H9 (cell line): ENCODE results near the gene OR52E8. TPM values are rescaled to one million over a fixed set of nuclear protein-coding genes. Genes with fewer than 3 reads are reported as not detected.

Source experiments
- DNase-seq: peaks from one replicate; pipeline ENCODE4 v3.0.0-alpha.2; 2017
- H2AFZ ChIP-seq: one replicate; pipeline ENCODE4 v1.6.1; 2013; ENCODE audit warnings: mild to moderate bottlenecking, low read length, control low read depth, moderate library complexity
- H2AK5ac ChIP-seq: 2 replicates; pipeline ENCODE4 v1.6.1; 2013; ENCODE audit warnings: low read length, control low read depth, mixed read lengths; ENCODE audit not compliant: insufficient read length
- H2BK120ac ChIP-seq: one replicate; pipeline ENCODE4 v1.6.1; 2013; ENCODE audit warnings: low read depth, mild to moderate bottlenecking, low read length, control low read depth, inconsistent platforms; ENCODE audit not compliant: poor library complexity, severe bottlenecking
- H2BK12ac ChIP-seq: 2 replicates; pipeline ENCODE4 v1.6.1; 2013; ENCODE audit warnings: low read length, control low read depth, mixed read lengths, low read depth; ENCODE audit not compliant: insufficient read length
- H2BK15ac ChIP-seq: 2 replicates; pipeline ENCODE4 v1.6.1; 2013; ENCODE audit warnings: low read depth, low read length, control low read depth
- H2BK20ac ChIP-seq: one replicate; pipeline ENCODE4 v1.6.1; 2013; ENCODE audit warnings: low read depth, mild to moderate bottlenecking, low read length, control low read depth, inconsistent platforms; ENCODE audit not compliant: poor library complexity, severe bottlenecking
- H2BK5ac ChIP-seq: 2 replicates; pipeline ENCODE4 v1.6.1; 2013; ENCODE audit warnings: low read length, control low read depth, mixed read lengths; ENCODE audit not compliant: insufficient read length
- H3K14ac ChIP-seq: 2 replicates; pipeline ENCODE4 v1.6.1; 2013; ENCODE audit warnings: low read length, control low read depth; ENCODE audit not compliant: insufficient read depth
- H3K18ac ChIP-seq: 2 replicates; pipeline ENCODE4 v1.6.1; 2013; ENCODE audit warnings: low read depth, mild to moderate bottlenecking, mixed read lengths, low read length, control low read depth; ENCODE audit not compliant: insufficient read length
- H3K23ac ChIP-seq: 2 replicates; pipeline ENCODE4 v1.6.1; 2013; ENCODE audit warnings: low read length, control low read depth, mixed read lengths, low read depth; ENCODE audit not compliant: insufficient read length
- H3K23me2 ChIP-seq: 2 replicates; pipeline ENCODE4 v1.6.1; 2013; ENCODE audit warnings: low read depth, mild to moderate bottlenecking, mixed read lengths, low read length, control low read depth; ENCODE audit not compliant: insufficient read length, poor library complexity, severe bottlenecking
- H3K27ac ChIP-seq: 2 replicates; pipeline ENCODE4 v1.5.1; 2013; ENCODE audit warnings: low read length, control low read depth, mixed read lengths, low read depth; ENCODE audit not compliant: insufficient read length
- H3K27me3 ChIP-seq: 2 replicates; pipeline ENCODE4 v1.6.1; 2013; ENCODE audit warnings: low read length, control low read depth, inconsistent platforms; ENCODE audit not compliant: insufficient read depth
- H3K4ac ChIP-seq: 2 replicates; pipeline ENCODE4 v1.6.1; 2013; ENCODE audit warnings: low read depth, mild to moderate bottlenecking, control low read depth, inconsistent platforms, low read length, moderate library complexity
- H3K4me1 ChIP-seq: 2 replicates; pipeline ENCODE4 v1.6.1; 2013; ENCODE audit warnings: low read length, control low read depth, inconsistent platforms; ENCODE audit not compliant: insufficient read depth
- H3K4me2 ChIP-seq: 2 replicates; pipeline ENCODE4 v1.6.1; 2013; ENCODE audit warnings: low read length, control low read depth, mixed read lengths; ENCODE audit not compliant: insufficient read length, insufficient read depth
- H3K56ac ChIP-seq: 2 replicates; pipeline ENCODE4 v1.6.1; 2013; ENCODE audit warnings: low read depth, mild to moderate bottlenecking, mixed read lengths, low read length, control low read depth; ENCODE audit not compliant: insufficient read length
- H3K79me1 ChIP-seq: 2 replicates; pipeline ENCODE4 v1.6.1; 2013; ENCODE audit warnings: low read depth, mild to moderate bottlenecking, moderate library complexity, low read length, control low read depth, inconsistent platforms; ENCODE audit not compliant: insufficient read depth, poor library complexity, severe bottlenecking
- H3K79me2 ChIP-seq: 2 replicates; pipeline ENCODE4 v1.6.1; 2013; ENCODE audit warnings: low read length, control low read depth, inconsistent platforms; ENCODE audit not compliant: insufficient read depth
- H3K9ac ChIP-seq: 2 replicates; pipeline ENCODE4 v1.6.1; 2013; ENCODE audit warnings: low read length, control low read depth, mixed read lengths; ENCODE audit not compliant: insufficient read length; ENCODE audit errors: extremely low read depth
- H3K9me3 ChIP-seq: one replicate; pipeline ENCODE4 v1.6.1; 2013; ENCODE audit warnings: low read depth, low read length, inconsistent platforms; ENCODE audit not compliant: control insufficient read depth
- H3T11ph ChIP-seq: one replicate; pipeline ENCODE4 v1.6.1; 2013; ENCODE audit warnings: mild to moderate bottlenecking, low read length, control low read depth, inconsistent platforms
- H4K20me1 ChIP-seq: one replicate; pipeline ENCODE4 v1.6.1; 2013; ENCODE audit not compliant: control insufficient read depth, insufficient read length, insufficient read depth
- H4K5ac ChIP-seq: 2 replicates; pipeline ENCODE4 v1.6.1; 2013; ENCODE audit warnings: low read depth, mild to moderate bottlenecking, mixed read lengths, low read length, control low read depth; ENCODE audit not compliant: insufficient read length
- H4K8ac ChIP-seq: replicated peaks from 2 replicates; pipeline ENCODE4 v1.6.1; 2013; ENCODE audit warnings: low read length, control low read depth, mixed read lengths, low read depth; ENCODE audit not compliant: insufficient read length
- H4K91ac ChIP-seq: 2 replicates; pipeline ENCODE4 v1.6.1; 2013; ENCODE audit warnings: low read depth, mild to moderate bottlenecking, moderate library complexity, mixed read lengths, low read length, control low read depth; ENCODE audit not compliant: insufficient read length
- H3K27ac Mint-ChIP-seq, 3 experiments: 2 replicates in 2 of 3; 3 replicates in 1 of 3; pipeline ENCODE4 v1.8.0; 2020 to 2021; ENCODE audit warnings: mixed read lengths in 3 of 3, mild to moderate bottlenecking in 1 of 3, moderate library complexity in 1 of 3
- H3K27me3 Mint-ChIP-seq: 2 replicates; pipeline ENCODE4 v1.8.0; 2021; ENCODE audit warnings: low read depth, mild to moderate bottlenecking, moderate library complexity, mixed read lengths
- H3K36me3 Mint-ChIP-seq, 3 experiments: 2 replicates in 2 of 3; 3 replicates in 1 of 3; pipeline ENCODE4 v1.8.0; 2020 to 2021; ENCODE audit warnings: low read depth in 3 of 3, mixed read lengths in 3 of 3; ENCODE audit not compliant: insufficient read depth in 1 of 3
- H3K4me1 Mint-ChIP-seq, 2 experiments: 2 replicates each; pipeline ENCODE4 v1.8.0; 2020; ENCODE audit warnings: mixed read lengths in 2 of 2
- H3K4me3 Mint-ChIP-seq, 2 experiments: 2 replicates in 1 of 2; 3 replicates in 1 of 2; pipeline ENCODE4 v1.8.0; 2020 to 2021; ENCODE audit warnings: mild to moderate bottlenecking in 2 of 2, mixed read lengths in 2 of 2, moderate library complexity in 1 of 2
- H3K9me3 Mint-ChIP-seq, 2 experiments: 2 replicates in 1 of 2; 3 replicates in 1 of 2; pipeline ENCODE4 v1.8.0; 2020; ENCODE audit warnings: mild to moderate bottlenecking in 2 of 2, mixed read lengths in 2 of 2, moderate library complexity in 1 of 2
- WGBS: extraction: QIAGEN DNeasy Blood & Tissue Kit; methylation state at CpG from one replicate; pipeline ENCODE4 v1.1.7; 2013; ENCODE audit warnings: missing lambda C conversion rate, low lambda C conversion rate, mixed read lengths; ENCODE audit not compliant: insufficient read length; ENCODE audit errors: extremely low coverage; 5-methylcytosine and 5-hydroxymethylcytosine counted together
- total RNA-seq: library from RNA; stranded (reverse); gene quantifications from 2 replicates; pipeline ENCODE4 v1.2.1, GENCODE V29; 2021
- TF ChIP-seq, protein P1 (sequence below): fragments of 200-600 bp; sonication (generic); conservative IDR thresholded peaks from 3 replicates; pipeline ENCODE4 v1.8.0; 2021; ENCODE audit warnings: antibody characterized with exemption, mild to moderate bottlenecking

The OR52E8 gene
- total RNA-seq, 1 experiment from 2014 or later: not detected

DNA sequence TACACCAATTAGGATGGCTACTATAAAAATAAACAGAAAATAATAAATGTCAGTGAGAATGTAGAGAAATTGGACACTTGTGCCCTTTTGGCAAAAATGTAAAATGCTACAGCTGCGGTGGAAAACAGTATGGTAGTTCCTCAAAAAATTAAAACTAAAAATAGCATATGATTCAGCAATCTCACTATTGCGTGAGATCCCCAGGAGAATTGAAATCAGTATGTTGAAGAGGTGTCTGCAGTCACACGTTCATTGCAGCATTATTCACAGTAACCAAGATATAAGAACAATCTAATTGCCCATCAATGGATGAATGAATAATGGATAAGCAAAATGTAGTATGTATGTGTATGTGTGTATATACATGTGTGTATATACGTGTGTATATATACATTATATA, 42.0 kb downstream of the OR52E8 start:
- DNase-seq: no peak
- Mint-ChIP-seq H3K4me3 (no peak overlapping the region), H3K9me3 (no peaks in the 10 kb centered on the region), H3K4me1 (peaks cover 6 to 10% of the 10 kb centered on the region in 2 experiments), H3K36me3 (no peaks in the 10 kb centered on the region), H3K27ac (no peak overlapping the region), H3K27me3 (no peaks in the 10 kb centered on the region)
- no peak overlapping the region for H2BK15ac ChIP-seq
- H3K56ac ChIP-seq: no peak overlapping the region
- H4K5ac ChIP-seq: no peak overlapping the region
- no peak overlapping the region for H2AFZ ChIP-seq
- no peak overlapping the region for H2BK5ac ChIP-seq
- no peak overlapping the region for H3T11ph ChIP-seq
- no peak overlapping the region for H3K14ac ChIP-seq
- no peaks in the 10 kb centered on the region for H3K9me3 ChIP-seq
- no peak overlapping the region for H2AK5ac ChIP-seq
- H4K8ac ChIP-seq: no peak overlapping the region
- TF ChIP-seq, protein P1, sequence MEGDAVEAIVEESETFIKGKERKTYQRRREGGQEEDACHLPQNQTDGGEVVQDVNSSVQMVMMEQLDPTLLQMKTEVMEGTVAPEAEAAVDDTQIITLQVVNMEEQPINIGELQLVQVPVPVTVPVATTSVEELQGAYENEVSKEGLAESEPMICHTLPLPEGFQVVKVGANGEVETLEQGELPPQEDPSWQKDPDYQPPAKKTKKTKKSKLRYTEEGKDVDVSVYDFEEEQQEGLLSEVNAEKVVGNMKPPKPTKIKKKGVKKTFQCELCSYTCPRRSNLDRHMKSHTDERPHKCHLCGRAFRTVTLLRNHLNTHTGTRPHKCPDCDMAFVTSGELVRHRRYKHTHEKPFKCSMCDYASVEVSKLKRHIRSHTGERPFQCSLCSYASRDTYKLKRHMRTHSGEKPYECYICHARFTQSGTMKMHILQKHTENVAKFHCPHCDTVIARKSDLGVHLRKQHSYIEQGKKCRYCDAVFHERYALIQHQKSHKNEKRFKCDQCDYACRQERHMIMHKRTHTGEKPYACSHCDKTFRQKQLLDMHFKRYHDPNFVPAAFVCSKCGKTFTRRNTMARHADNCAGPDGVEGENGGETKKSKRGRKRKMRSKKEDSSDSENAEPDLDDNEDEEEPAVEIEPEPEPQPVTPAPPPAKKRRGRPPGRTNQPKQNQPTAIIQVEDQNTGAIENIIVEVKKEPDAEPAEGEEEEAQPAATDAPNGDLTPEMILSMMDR: no peak
- no peak overlapping the region for H3K27ac ChIP-seq
- no peaks in the 10 kb centered on the region for H3K79me2 ChIP-seq
- H4K20me1 ChIP-seq: no peaks in the 10 kb centered on the region
- no peak overlapping the region for H2BK12ac ChIP-seq
- H3K23ac ChIP-seq: no peak overlapping the region
- H2BK20ac ChIP-seq: no peak overlapping the region
- H3K4me2 ChIP-seq: no peak overlapping the region
- no peaks in the 10 kb centered on the region for H3K4me1 ChIP-seq
- H2BK120ac ChIP-seq: no peak overlapping the region
- H3K18ac ChIP-seq: no peak overlapping the region
- no CpG with 5 or more reads among the region's 4 CpGs for WGBS
- no peaks in the 10 kb centered on the region for H3K23me2 ChIP-seq
- H4K91ac ChIP-seq: no peak overlapping the region
- no peaks in the 10 kb centered on the region for H3K79me1 ChIP-seq
- no peak overlapping the region for H3K4ac ChIP-seq
- no peaks in the 10 kb centered on the region for H3K27me3 ChIP-seq
- H3K9ac ChIP-seq: no peak overlapping the region
